ENCODE results near the gene SATB1.

DNA sequence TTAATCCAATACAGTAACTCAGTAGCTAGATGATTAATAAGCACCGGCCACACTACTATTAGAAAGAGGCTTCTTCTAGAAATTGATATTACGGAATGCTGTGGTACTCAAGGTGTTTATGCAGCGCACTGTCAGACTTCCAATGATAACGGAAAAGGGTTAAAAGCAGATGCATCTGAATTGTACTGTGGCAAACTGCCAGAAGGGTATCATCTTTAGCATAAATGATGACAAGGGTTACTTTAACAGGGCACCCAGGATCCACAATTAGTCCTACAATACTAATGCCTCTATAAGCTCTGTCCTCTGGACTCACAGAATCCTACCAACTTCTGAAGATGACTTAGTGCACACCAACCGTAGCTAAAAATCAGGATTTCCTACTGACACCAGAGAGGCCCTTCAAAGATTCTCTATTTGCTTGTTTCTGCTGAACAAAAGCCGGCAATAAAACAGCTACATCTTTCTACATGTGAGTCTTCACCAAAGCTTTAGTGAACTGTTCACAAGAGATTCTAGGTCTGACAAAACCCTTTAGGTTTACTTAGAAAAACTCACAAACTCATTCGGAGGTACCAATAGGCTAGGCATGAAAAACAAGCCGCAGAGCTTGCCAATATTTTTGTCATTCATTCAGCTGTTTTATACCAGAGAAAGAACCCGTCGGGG, 7.1 kb downstream of the SATB1 start:
- no peak for TF ChIP-seq POLR2A (IDR thresholded peaks at IDR 0.05; ENCODE audit: extremely low read depth, insufficient read length)
- TF ChIP-seq, protein P1, sequence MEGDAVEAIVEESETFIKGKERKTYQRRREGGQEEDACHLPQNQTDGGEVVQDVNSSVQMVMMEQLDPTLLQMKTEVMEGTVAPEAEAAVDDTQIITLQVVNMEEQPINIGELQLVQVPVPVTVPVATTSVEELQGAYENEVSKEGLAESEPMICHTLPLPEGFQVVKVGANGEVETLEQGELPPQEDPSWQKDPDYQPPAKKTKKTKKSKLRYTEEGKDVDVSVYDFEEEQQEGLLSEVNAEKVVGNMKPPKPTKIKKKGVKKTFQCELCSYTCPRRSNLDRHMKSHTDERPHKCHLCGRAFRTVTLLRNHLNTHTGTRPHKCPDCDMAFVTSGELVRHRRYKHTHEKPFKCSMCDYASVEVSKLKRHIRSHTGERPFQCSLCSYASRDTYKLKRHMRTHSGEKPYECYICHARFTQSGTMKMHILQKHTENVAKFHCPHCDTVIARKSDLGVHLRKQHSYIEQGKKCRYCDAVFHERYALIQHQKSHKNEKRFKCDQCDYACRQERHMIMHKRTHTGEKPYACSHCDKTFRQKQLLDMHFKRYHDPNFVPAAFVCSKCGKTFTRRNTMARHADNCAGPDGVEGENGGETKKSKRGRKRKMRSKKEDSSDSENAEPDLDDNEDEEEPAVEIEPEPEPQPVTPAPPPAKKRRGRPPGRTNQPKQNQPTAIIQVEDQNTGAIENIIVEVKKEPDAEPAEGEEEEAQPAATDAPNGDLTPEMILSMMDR (IDR thresholded peaks at IDR 0.05; ENCODE audit: low read depth, low read length) = no peak

All from NB4 (cell line).